ENCODE data around the gene BCKDK.

Gene BCKDK

GRCh38 chr16:31157136-31157535 is 49.0 kb downstream of the BCKDK start:
- H3K36me3 Mint-ChIP-seq (ENCODE audit: insufficient read depth): no peaks in the 10 kb centered on the region
- H3K27ac Mint-ChIP-seq: no peak overlapping the region
- H3K27me3 Mint-ChIP-seq: peaks cover 6 to 7% of the 10 kb centered on the region in 2 donors
- no peak overlapping the region for H3K4me3 Mint-ChIP-seq
- peaks cover 4 to 11% of the 10 kb centered on the region in 2 donors for H3K4me1 Mint-ChIP-seq (ENCODE audit: low read depth in 2 of 2)
- DNase-seq: no peak
- no peaks in the 10 kb centered on the region for H3K9me3 Mint-ChIP-seq
- no peak for ATAC-seq (replicated peaks)
